ENCODE measurements around the gene MINAR2.

The MINAR2 gene

DNA sequence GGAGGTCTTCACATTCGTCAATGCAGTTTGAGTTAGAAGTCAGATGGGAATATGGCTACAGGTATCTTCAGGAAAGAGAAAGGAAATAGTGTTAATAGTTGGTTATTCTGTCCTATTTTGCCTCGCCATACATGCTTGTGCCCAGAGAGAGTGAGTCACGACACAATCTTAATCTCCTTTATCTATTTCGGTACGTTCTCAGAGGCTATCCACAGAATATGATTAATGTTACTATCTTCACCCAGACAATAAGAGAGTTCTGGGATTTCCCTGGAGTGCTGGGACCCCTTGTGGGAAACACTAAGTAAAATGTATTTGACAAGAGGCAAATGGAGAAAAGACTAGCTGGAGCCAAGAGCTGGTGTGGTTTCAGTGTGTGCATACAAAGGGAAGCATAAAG is 25.5 kb downstream of the MINAR2 start:
- no peak overlapping the region for H3K4me3 ChIP-seq (ENCODE audit: low read depth, low read length)
- no peaks in the 10 kb centered on the region for H3K79me2 ChIP-seq (ENCODE audit: control insufficient read depth, insufficient read depth, low read length, unreplicated experiment)
- no peak overlapping the region for H2AFZ ChIP-seq (ENCODE audit: low read length, unreplicated experiment)
- no peaks in the 10 kb centered on the region for H3K36me3 ChIP-seq (ENCODE audit: insufficient read depth, low read length)
- no peak overlapping the region for H3K27ac ChIP-seq (ENCODE audit: low read depth, low read length)
- H3K4me1 ChIP-seq (ENCODE audit: control insufficient read depth, insufficient read depth, low read length, unreplicated experiment) = no peaks in the 10 kb centered on the region
- H3K27me3 ChIP-seq (ENCODE audit: insufficient read depth, low read length) = no peaks in the 10 kb centered on the region

DNA sequence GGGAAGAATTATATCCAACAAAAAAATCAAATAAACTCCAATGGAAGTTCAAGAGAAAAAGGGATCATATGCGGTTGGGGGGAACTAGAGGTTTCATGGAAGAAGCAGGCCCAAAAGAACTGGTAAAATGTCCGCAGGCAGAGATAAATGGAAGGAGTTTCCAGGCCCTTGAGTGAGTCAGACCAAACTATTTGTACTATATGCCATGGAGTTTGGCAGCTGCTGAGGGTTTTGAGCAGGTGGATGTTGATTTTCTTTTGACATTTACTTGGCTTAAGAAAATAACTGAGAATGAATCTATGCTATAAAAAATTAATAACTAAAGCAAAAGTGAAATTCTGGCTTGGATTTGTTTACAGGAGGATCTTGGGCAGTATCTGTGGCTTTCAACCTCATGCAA is 33.7 kb downstream of the MINAR2 start:
- no peak overlapping the region for H3K4me3 ChIP-seq (ENCODE audit: low read depth, low read length)
- no peaks in the 10 kb centered on the region for H3K36me3 ChIP-seq (ENCODE audit: insufficient read depth, low read length)
- H2AFZ ChIP-seq (ENCODE audit: low read length, unreplicated experiment) = no peak overlapping the region
- H3K27ac ChIP-seq (ENCODE audit: low read depth, low read length) = no peak overlapping the region
- no peaks in the 10 kb centered on the region for H3K27me3 ChIP-seq (ENCODE audit: insufficient read depth, low read length)
- no peaks in the 10 kb centered on the region for H3K79me2 ChIP-seq (ENCODE audit: control insufficient read depth, insufficient read depth, low read length, unreplicated experiment)
- no peaks in the 10 kb centered on the region for H3K4me1 ChIP-seq (ENCODE audit: control insufficient read depth, insufficient read depth, low read length, unreplicated experiment)

DNA sequence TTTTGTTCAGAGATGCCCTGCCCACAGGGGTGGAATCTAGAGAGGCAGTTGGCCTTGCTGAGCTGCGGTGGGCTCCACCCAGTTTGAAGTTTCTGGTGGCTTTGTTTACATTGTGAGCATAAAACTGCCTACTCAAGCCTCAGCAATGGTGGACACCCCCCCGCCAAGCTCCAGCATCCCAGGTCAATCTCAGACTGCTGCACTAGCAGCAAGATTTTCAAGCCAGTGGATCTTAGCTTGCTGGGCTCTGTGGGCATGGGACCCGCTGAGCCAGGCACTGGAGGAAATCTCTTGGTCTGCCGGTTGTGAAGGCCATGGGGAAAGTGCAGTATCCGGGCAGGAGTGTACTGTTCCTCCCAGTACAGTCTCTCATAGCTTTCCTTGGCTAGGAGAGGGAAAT is 55.5 kb downstream of the MINAR2 start:
- Histone ChIP-seq H3K27ac (ENCODE audit: low read depth, low read length) (no peak overlapping the region), H3K79me2 (ENCODE audit: control insufficient read depth, insufficient read depth, low read length, unreplicated experiment) (no peaks in the 10 kb centered on the region), H3K27me3 (ENCODE audit: insufficient read depth, low read length) (peaks cover 6% of the 10 kb centered on the region; the same call in 1 of the 2 replicates), H2AFZ (ENCODE audit: low read length, unreplicated experiment) (no peak overlapping the region), H3K36me3 (ENCODE audit: insufficient read depth, low read length) (no peaks in the 10 kb centered on the region), H3K4me1 (ENCODE audit: control insufficient read depth, insufficient read depth, low read length, unreplicated experiment) (no peaks in the 10 kb centered on the region), H3K4me3 (ENCODE audit: low read depth, low read length) (no peak overlapping the region)

DNA sequence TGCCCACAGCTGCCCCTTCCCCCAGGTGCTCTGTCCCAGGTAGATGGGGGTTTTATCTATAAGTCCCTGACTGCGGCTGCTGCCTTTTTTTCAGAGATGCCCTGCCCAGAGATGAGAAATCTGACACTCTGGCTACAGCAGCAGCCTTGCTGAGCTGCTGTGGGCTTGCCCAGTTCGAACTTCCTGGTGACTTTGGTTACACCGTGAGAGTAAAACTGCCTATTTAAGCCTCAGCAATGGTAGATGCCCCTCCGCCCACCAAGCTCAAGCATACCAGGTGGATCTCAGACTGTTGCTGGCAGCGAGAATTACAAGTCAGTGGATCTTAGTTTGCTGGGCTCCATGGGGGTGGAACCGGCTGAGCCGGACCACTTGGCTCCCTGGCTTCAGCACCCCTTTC is 56.8 kb downstream of the MINAR2 start:
- Histone ChIP-seq H3K4me3 (ENCODE audit: low read depth, low read length) (no peak overlapping the region), H3K27ac (ENCODE audit: low read depth, low read length) (no peak overlapping the region), H3K79me2 (ENCODE audit: control insufficient read depth, insufficient read depth, low read length, unreplicated experiment) (no peaks in the 10 kb centered on the region), H3K4me1 (ENCODE audit: control insufficient read depth, insufficient read depth, low read length, unreplicated experiment) (no peaks in the 10 kb centered on the region), H3K27me3 (ENCODE audit: insufficient read depth, low read length) (peaks cover 6% of the 10 kb centered on the region; the same call in 1 of the 2 replicates), H3K36me3 (ENCODE audit: insufficient read depth, low read length) (no peaks in the 10 kb centered on the region), H2AFZ (ENCODE audit: low read length, unreplicated experiment) (no peak overlapping the region)

DNA sequence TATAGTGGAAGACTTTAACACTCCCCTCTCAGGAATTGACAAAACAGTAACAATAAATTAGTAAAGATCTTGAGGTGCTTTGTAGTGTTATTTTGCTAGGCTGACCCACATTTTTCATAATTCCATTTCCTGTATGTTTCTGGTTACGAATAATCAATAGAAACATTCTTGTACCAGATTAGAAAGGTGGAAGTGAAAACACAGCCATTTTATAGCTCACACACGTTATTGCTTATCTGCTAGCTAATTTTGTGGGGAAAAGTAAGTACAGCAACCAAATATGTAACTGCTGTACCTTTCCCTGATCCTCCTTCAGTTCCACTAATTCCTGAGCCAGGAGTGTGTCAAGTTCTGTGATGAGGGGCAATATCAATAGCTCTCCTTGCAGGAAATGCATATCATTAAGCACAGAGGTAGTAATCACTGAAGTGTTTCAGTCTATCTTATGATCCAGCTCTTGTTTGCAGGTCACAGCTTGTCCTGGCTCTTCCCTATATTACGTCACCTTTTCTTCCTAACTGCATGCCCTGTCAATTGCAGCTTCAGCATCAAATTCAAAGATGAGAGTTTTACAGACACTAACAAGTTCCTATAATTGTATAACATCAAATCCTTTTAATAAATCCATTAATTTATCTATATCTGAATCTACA is 59.4 kb downstream of the MINAR2 start:
- Histone ChIP-seq H3K27me3 (ENCODE audit: insufficient read depth, low read length) (peaks cover 6% of the 10 kb centered on the region; the same call in 1 of the 2 replicates), H3K4me3 (ENCODE audit: low read depth, low read length) (no peak overlapping the region), H3K4me1 (ENCODE audit: control insufficient read depth, insufficient read depth, low read length, unreplicated experiment) (no peaks in the 10 kb centered on the region), H3K79me2 (ENCODE audit: control insufficient read depth, insufficient read depth, low read length, unreplicated experiment) (no peaks in the 10 kb centered on the region), H2AFZ (ENCODE audit: low read length, unreplicated experiment) (no peak overlapping the region), H3K27ac (ENCODE audit: low read depth, low read length) (no peak overlapping the region), H3K36me3 (ENCODE audit: insufficient read depth, low read length) (no peaks in the 10 kb centered on the region)
